ENCODE data around the gene MLN. TPM values are rescaled to one million over a fixed set of nuclear protein-coding genes. Genes with fewer than 3 reads are reported as not detected.

Gene MLN
- total and polyA plus RNA-seq, 2 experiments from 2014 or later = 0.86 to 2.3 TPM

DNA sequence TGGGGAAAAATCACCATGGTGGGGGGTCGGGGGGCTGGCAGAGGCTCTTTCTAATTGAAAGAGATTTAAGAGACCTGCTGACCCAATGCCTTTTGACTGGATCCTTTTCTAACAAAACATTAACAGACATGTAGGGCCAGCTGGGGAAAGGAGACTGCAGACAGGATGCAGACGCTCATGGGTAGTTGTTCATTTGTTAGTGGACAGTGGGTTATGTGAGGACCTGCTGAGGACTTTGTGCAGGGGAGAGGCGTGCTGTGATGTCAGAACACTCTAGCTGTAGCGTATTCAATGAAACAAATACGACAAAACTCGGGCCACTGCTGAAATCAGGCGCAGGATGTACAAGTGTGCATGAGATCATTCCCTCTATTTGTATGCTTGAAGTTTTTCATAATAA lies 58.3 kb downstream of the MLN start:
- Histone ChIP-seq H3K4me2 (peak overlapping the region; percentile 71), H3K9me2 (replicated peaks; ENCODE audit: insufficient read depth) (no peaks in the 10 kb centered on the region), H3K27ac (peak overlapping the region; percentile 90), H3K27me3 (no peaks in the 10 kb centered on the region), H3K79me2 (peaks cover 2% of the 10 kb centered on the region), H3K9me3 (ENCODE audit: low read depth) (no peaks in the 10 kb centered on the region), H4K20me1 (ENCODE audit: insufficient read depth, poor library complexity, severe bottlenecking) (no peaks in the 10 kb centered on the region), H3K4me3 (no peak overlapping the region), H3K36me3 (replicated peaks; ENCODE audit: insufficient read depth, low read depth) (no peaks in the 10 kb centered on the region), H3K4me1 (ENCODE audit: insufficient read depth) (peaks cover 55% of the 10 kb centered on the region), H2AFZ (no peak overlapping the region)
- TF ChIP-seq EZH2 (IDR thresholded peaks at IDR 0.05; ENCODE audit: borderline replicate concordance) = no peak
- TF ChIP-seq EZH2phosphoT487 (IDR thresholded peaks at IDR 0.05; ENCODE audit: low read depth, severe bottlenecking, unreplicated experiment) = no peak
- TF ChIP-seq, protein P1, sequence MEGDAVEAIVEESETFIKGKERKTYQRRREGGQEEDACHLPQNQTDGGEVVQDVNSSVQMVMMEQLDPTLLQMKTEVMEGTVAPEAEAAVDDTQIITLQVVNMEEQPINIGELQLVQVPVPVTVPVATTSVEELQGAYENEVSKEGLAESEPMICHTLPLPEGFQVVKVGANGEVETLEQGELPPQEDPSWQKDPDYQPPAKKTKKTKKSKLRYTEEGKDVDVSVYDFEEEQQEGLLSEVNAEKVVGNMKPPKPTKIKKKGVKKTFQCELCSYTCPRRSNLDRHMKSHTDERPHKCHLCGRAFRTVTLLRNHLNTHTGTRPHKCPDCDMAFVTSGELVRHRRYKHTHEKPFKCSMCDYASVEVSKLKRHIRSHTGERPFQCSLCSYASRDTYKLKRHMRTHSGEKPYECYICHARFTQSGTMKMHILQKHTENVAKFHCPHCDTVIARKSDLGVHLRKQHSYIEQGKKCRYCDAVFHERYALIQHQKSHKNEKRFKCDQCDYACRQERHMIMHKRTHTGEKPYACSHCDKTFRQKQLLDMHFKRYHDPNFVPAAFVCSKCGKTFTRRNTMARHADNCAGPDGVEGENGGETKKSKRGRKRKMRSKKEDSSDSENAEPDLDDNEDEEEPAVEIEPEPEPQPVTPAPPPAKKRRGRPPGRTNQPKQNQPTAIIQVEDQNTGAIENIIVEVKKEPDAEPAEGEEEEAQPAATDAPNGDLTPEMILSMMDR (IDR thresholded peaks at IDR 0.05; ENCODE audit: poor library complexity) = no peak
- DNase-seq (ENCODE audit: low spot score) = peak; percentile 56
- WGBS (ENCODE audit: low lambda C conversion rate, missing lambda C conversion rate) = 65% methylated on average over 7 of the region's 7 CpGs

DNA sequence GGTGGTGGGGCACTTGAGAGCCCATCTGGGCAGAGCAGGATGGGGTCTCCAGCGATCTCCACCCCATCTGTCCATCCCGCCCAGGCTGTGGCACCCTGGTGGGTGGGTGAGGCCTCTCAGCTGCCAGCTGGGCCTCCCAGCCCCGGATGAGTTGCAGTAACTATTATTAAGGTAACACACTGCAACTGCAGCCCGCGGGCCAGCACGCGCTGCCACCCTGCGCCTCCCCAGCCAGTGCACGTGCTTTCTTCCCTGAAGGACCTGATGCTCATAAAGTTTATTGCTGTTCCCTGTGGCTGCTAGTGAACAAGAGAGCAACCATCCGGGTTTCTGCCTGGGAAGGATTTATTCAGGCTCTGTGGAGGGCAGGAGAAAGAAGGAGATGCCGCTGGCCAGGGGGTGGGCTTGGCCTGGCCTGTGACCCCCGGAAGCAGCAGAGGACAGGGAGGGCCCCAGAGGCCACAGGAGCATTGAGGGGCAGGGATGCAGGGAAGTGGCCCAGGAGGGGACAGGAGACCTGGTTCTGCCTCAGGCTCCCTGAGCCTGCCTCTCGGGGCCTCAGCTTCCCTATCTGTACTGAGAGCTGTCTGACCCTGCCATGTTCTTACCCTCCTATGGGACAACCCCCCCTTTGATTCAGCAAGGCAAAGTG lies 58.8 kb downstream of the MLN start:
- Histone ChIP-seq H3K4me2 (peak overlapping the region; percentile 71), H3K4me1 (ENCODE audit: insufficient read depth) (peaks cover 52% of the 10 kb centered on the region)

More for the DNA sequence above, 58.8 kb downstream of the MLN start:
- WGBS (ENCODE audit: low lambda C conversion rate, missing lambda C conversion rate) = 49% methylated on average over 13 of the region's 13 CpGs
- H3K27me3 ChIP-seq = no peaks in the 10 kb centered on the region
- no peak overlapping the region for H2AFZ ChIP-seq
- H3K79me2 ChIP-seq = peaks cover 2% of the 10 kb centered on the region
- peak; percentile 73 for DNase-seq (ENCODE audit: low spot score)
- no peaks in the 10 kb centered on the region for H3K36me3 ChIP-seq (replicated peaks; ENCODE audit: insufficient read depth, low read depth)
- H3K9me2 ChIP-seq (replicated peaks; ENCODE audit: insufficient read depth) = no peaks in the 10 kb centered on the region
- no peaks in the 10 kb centered on the region for H3K9me3 ChIP-seq (ENCODE audit: low read depth)
- TF ChIP-seq EZH2 (IDR thresholded peaks at IDR 0.05; ENCODE audit: borderline replicate concordance) (no peak), EZH2phosphoT487 (IDR thresholded peaks at IDR 0.05; ENCODE audit: low read depth, severe bottlenecking, unreplicated experiment) (no peak)
- TF ChIP-seq, protein P1 (IDR thresholded peaks at IDR 0.05; ENCODE audit: poor library complexity) = no peak
- peak overlapping the region; percentile 90 for H3K27ac ChIP-seq
- no peak overlapping the region for H3K4me3 ChIP-seq
- no peaks in the 10 kb centered on the region for H4K20me1 ChIP-seq (ENCODE audit: insufficient read depth, poor library complexity, severe bottlenecking)

Other genes with a start within 250 kb of the MLN start
- 18.6 and 24.0 TPM in 2 replicates for gene BAK1, start 223.7 kb downstream of the MLN start, total RNA-seq
- gene BAK1, start 223.7 kb downstream of the MLN start, polyA plus RNA-seq = 23.6 and 33.1 TPM in 2 replicates
- gene ITPR3, start 182.7 kb downstream of the MLN start, total RNA-seq = 27.3 and 39.6 TPM in 2 replicates
- 14.8 and 16.5 TPM in 2 replicates for gene ITPR3, start 182.7 kb downstream of the MLN start, polyA plus RNA-seq
- gene UQCC2, start 92.3 kb downstream of the MLN start, total RNA-seq = 33.0 and 44.7 TPM in 2 replicates
- 147 and 151 TPM in 2 replicates for gene UQCC2, start 92.3 kb downstream of the MLN start, polyA plus RNA-seq
- 7.9 and 9.5 TPM in 2 replicates for gene IP6K3, start 57.1 kb downstream of the MLN start, total RNA-seq
- gene IP6K3, start 57.1 kb downstream of the MLN start, polyA plus RNA-seq = 21.1 and 25.3 TPM in 2 replicates
- 38.1 and 41.5 TPM in 2 replicates for gene LEMD2, start 14.9 kb downstream of the MLN start, total RNA-seq
- gene LEMD2, start 14.9 kb downstream of the MLN start, polyA plus RNA-seq = 66.3 and 68.2 TPM in 2 replicates